Stomach (tissue), 4 donors: ENCODE measurements around the gene TMX4.

Source experiments
- EP300 ChIP-seq: sonication (generic); formaldehyde crosslinking; IDR thresholded peaks from one replicate; pipeline ENCODE4 v1.6.1; 2017; ENCODE audit warnings: antibody characterized with exemption
- POLR2A ChIP-seq, 4 donors: fragments of 450-650 bp; IDR thresholded peaks; one replicate each; pipeline ENCODE4 v1.6.1; 2016; ENCODE audit warnings: antibody characterized with exemption in 4 of 4, control low read depth in 2 of 4, mild to moderate bottlenecking in 1 of 4, moderate library complexity in 1 of 4
- POLR2AphosphoS5 ChIP-seq, 3 donors: sonication (generic); formaldehyde crosslinking; IDR thresholded peaks; one replicate each; pipeline ENCODE4 v1.6.1; 2016; ENCODE audit warnings: antibody characterized with exemption in 3 of 3
- TF ChIP-seq, protein P1 (sequence below), 7 experiments: fragments of 450-650 bp in 4 of 7; fragments of 200-600 bp in 3 of 7; sonication (generic) in 3 of 7; IDR thresholded peaks; one replicate each; pipeline ENCODE4 v1.5.1; 2016 to 2019; ENCODE audit warnings: antibody characterized with exemption in 7 of 7, control low read depth in 2 of 7, mild to moderate bottlenecking in 1 of 7

DNA sequence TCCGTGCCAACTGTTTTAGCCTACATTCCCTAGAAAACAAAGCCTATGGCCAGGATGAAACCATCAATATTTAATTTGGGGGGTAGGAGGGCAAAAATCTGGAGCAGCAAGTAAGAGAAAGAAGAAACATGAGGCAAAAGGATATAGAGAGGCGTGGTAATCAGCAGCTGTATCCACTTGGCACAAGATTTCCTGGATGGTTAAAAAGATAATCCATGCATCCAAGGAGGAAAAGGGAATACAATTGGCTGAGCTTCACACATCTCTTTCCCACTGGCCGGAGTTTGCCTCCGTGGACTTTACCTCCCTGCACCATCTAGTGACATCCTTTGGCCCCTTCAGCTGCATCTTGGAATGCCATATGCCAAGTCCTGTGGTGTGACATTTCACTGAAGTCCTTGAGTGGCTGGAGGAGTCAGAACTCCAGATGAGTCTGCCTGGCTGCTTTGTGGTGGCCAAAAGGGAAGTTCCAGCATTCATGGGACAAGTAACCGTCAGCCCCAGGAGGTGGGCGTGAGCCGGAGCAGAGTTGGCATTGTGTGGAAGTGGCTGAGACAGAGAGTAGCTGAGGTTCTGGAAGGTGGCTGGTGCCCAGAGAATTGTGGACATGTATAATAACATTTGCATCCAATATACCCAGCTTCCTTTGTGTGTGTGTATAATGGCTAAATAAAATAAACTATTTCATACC, 13.7 kb upstream of the TMX4 start:
- TF ChIP-seq, protein P1, sequence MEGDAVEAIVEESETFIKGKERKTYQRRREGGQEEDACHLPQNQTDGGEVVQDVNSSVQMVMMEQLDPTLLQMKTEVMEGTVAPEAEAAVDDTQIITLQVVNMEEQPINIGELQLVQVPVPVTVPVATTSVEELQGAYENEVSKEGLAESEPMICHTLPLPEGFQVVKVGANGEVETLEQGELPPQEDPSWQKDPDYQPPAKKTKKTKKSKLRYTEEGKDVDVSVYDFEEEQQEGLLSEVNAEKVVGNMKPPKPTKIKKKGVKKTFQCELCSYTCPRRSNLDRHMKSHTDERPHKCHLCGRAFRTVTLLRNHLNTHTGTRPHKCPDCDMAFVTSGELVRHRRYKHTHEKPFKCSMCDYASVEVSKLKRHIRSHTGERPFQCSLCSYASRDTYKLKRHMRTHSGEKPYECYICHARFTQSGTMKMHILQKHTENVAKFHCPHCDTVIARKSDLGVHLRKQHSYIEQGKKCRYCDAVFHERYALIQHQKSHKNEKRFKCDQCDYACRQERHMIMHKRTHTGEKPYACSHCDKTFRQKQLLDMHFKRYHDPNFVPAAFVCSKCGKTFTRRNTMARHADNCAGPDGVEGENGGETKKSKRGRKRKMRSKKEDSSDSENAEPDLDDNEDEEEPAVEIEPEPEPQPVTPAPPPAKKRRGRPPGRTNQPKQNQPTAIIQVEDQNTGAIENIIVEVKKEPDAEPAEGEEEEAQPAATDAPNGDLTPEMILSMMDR (IDR thresholded peaks at IDR 0.05): no peak
- TF ChIP-seq POLR2AphosphoS5 (IDR thresholded peaks at IDR 0.05) (no peak), EP300 (no peak), POLR2A (IDR thresholded peaks at IDR 0.05) (no peak)
